Naive B cell (primary cell): Measurements from ENCODE around the gene TAB3. TPM values are rescaled to one million over a fixed set of nuclear protein-coding genes. Genes with fewer than 3 reads are reported as not detected.

Experiments
- ATAC-seq, 2 donors: fragments of 150-1000 bp; cut with Tn5 transposase; 2 replicates each; pipeline ENCODE4 v1.10.0; 2021; ENCODE audit warnings: low read depth in 2 of 2, mild to moderate bottlenecking in 2 of 2, moderate library complexity in 2 of 2
- DNase-seq: peaks from one replicate; pipeline ENCODE4 v3.0.0; 2022
- H3K27ac Mint-ChIP-seq, 6 donors: one replicate each; pipeline ENCODE4 v1.8.0; 2020 to 2022; ENCODE audit warnings: mild to moderate bottlenecking in 6 of 6, mixed read lengths in 6 of 6, moderate library complexity in 5 of 6, inconsistent platforms in 2 of 6
- H3K27me3 Mint-ChIP-seq, 3 donors: one replicate each; pipeline ENCODE4 v1.8.0; 2021 to 2022; ENCODE audit warnings: mixed read lengths in 3 of 3, mild to moderate bottlenecking in 1 of 3
- H3K36me3 Mint-ChIP-seq, 2 donors: one replicate each; pipeline ENCODE4 v1.8.0; 2020 to 2022; ENCODE audit warnings: mixed read lengths in 2 of 2, inconsistent platforms in 1 of 2, mild to moderate bottlenecking in 1 of 2
- H3K4me1 Mint-ChIP-seq, 3 donors: one replicate each; pipeline ENCODE4 v1.8.0; 2020 to 2022; ENCODE audit warnings: mixed read lengths in 3 of 3, inconsistent platforms in 1 of 3, mild to moderate bottlenecking in 1 of 3, moderate library complexity in 1 of 3
- H3K4me3 Mint-ChIP-seq, 8 donors: one replicate each; pipeline ENCODE4 v1.8.0; 2020 to 2022; ENCODE audit warnings: mild to moderate bottlenecking in 8 of 8, mixed read lengths in 8 of 8, moderate library complexity in 8 of 8, inconsistent platforms in 2 of 8
- H3K9me3 Mint-ChIP-seq, 7 donors: one replicate each; pipeline ENCODE4 v1.8.0; 2020 to 2022; ENCODE audit warnings: mixed read lengths in 7 of 7, mild to moderate bottlenecking in 5 of 7, inconsistent platforms in 2 of 7, moderate library complexity in 1 of 7
- polyA plus RNA-seq, 6 donors: library from polyadenylated mRNA; unstranded; fragments of 300-500 nt; fragmentation: Illumina TruSeq; gene quantifications; one replicate each; pipeline ENCODE4 v1.2.3, GENCODE V29; 2021; ENCODE audit warnings: low read depth in 6 of 6

TAB3 gene
- polyA plus RNA-seq, 6 donors from 2014 or later: 3.6 to 10.2 (median 7.9) TPM

DNA sequence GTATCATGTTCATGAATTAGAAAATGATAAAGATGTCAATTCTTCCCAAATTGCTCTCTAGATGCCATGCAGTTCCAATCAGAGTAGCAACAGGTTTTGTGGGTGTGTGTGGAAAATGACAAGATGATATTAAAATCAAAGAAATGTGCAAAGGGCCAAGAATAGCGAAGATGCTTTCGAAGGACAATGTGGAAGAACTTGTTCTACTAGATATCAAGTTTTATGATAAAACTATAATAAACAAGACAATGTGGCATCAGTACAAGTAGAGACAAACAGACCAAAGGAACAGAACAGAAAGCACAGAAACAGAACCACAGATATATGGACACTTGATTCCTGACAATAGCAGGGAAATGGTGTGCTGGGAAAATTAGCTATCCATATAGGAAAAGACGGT lies 9.0 kb downstream of the TAB3 start:
- no peak overlapping the region for H3K4me3 Mint-ChIP-seq
- no peaks in the 10 kb centered on the region for H3K9me3 Mint-ChIP-seq
- no peak for DNase-seq
- H3K36me3 Mint-ChIP-seq: no peaks in the 10 kb centered on the region
- no peak for ATAC-seq
- peaks cover 4 to 19% (median 9%) of the 10 kb centered on the region in 3 donors for H3K4me1 Mint-ChIP-seq
- H3K27ac Mint-ChIP-seq: peak overlapping the region in 2 of 6 donors; percentile 56 to 83
- H3K27me3 Mint-ChIP-seq: no peaks in the 10 kb centered on the region

DNA sequence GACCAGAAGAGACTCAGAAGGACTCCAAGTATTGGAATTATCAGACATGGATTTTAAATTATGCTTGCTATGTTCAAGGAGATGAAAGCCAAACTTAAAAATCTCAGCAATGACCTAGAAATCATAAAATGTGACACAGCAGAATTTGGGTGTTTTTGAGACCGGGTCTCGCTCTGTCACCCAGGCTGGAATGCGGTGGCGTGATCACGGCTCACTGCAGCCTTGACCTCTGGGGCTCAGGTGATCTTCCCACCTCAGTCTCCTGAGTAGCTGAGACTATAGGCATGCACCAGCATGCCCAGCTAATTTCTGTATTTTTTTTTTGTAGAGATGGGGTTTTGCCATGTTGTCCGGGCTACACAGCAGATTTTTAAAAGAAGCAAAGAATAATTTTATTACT lies 12.7 kb downstream of the TAB3 start:
- no peak for DNase-seq
- Mint-ChIP-seq H3K4me3 (no peak overlapping the region), H3K9me3 (peaks cover 0 to 2% (median 0%) of the 10 kb centered on the region in 7 donors), H3K27ac (no peak overlapping the region), H3K36me3 (no peaks in the 10 kb centered on the region), H3K27me3 (no peaks in the 10 kb centered on the region), H3K4me1 (peaks cover 7 to 12% (median 12%) of the 10 kb centered on the region in 3 donors)
- ATAC-seq: no peak

DNA sequence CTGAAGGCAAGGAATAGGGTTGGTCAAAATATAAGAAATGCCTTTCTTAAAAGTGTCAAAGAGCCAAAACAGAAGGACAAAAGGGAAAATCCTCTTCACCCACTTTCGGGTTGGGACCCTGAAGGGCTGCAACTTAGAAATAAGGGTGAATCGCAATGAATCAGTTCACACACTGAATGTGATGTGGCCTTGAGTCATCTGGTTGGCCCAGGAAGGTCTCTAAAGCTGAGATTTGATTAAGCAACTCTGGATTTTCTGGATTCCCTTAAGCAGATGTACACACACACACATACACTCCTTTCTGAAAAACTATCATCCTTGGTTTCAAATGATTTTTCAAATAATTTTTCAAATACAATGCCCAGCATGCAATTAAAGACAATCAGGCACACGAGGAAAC lies 13.1 kb downstream of the TAB3 start:
- ATAC-seq: no peak
- H3K4me1 Mint-ChIP-seq: peaks cover 7 to 11% (median 10%) of the 10 kb centered on the region in 3 donors
- no peaks in the 10 kb centered on the region for H3K27me3 Mint-ChIP-seq
- H3K36me3 Mint-ChIP-seq: no peaks in the 10 kb centered on the region
- no peak overlapping the region for H3K4me3 Mint-ChIP-seq
- H3K9me3 Mint-ChIP-seq: peaks cover 0 to 2% (median 0%) of the 10 kb centered on the region in 7 donors
- DNase-seq: no peak
- no peak overlapping the region for H3K27ac Mint-ChIP-seq

DNA sequence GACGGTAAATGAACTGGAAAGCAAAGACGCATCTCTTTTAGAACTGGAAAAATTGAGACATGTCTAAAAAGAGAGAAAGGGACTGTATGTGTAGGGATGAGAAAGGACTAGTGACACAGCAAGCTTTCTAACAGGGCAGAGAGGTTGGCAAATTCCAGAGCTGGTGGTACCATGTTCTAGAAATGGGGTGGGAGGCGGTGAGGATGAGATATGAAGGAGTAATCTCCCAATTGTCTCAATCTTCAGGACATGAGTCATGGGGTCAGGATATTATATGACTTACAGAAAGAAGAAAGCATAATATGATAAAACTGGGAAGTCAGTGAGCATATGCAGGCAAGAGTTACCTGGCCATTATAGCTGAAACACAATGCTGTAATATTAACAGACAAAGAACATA lies 14.2 kb downstream of the TAB3 start:
- Mint-ChIP-seq H3K4me1 (peaks cover 0 to 10% (median 3%) of the 10 kb centered on the region in 3 donors), H3K36me3 (peaks cover 0 to 6% of the 10 kb centered on the region in 2 donors), H3K27ac (no peak overlapping the region)

DNA sequence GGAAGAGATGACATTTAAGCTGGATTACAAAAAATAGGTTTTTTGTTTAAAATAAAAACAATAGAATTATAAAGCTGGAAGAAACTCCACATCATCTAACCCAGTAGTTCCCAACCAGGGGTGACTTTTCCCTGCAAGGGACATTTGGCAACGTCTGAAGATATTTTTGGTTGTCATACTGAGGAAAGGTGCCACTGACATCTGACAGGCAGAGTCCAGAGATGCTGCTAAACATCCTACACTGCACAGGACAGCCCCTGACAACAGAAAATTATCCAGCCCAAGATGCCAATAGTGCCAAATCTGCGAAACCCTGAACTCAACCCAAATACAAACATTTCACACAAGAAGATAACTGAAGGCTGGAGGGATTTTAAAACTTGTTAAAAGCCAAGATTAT lies 18.5 kb downstream of the TAB3 start:
- ATAC-seq (no peak), DNase-seq (no peak)
- peaks cover 0 to 5% (median 3%) of the 10 kb centered on the region in 3 donors for H3K4me1 Mint-ChIP-seq
- H3K27ac Mint-ChIP-seq: peak overlapping the region in 1 of 6 donors; percentile 30
- H3K36me3 Mint-ChIP-seq: peaks cover 6 to 8% of the 10 kb centered on the region in 2 donors
- no peaks in the 10 kb centered on the region for H3K27me3 Mint-ChIP-seq
- no peak overlapping the region for H3K4me3 Mint-ChIP-seq
- H3K9me3 Mint-ChIP-seq: peaks cover 0 to 2% (median 0%) of the 10 kb centered on the region in 7 donors

More for the DNA sequence above, 14.2 kb downstream of the TAB3 start:
- H3K4me3 Mint-ChIP-seq: no peak overlapping the region
- ATAC-seq (no peak), DNase-seq (no peak)
- H3K27me3 Mint-ChIP-seq: no peaks in the 10 kb centered on the region
- H3K9me3 Mint-ChIP-seq: peaks cover 0 to 2% (median 0%) of the 10 kb centered on the region in 7 donors

DNA sequence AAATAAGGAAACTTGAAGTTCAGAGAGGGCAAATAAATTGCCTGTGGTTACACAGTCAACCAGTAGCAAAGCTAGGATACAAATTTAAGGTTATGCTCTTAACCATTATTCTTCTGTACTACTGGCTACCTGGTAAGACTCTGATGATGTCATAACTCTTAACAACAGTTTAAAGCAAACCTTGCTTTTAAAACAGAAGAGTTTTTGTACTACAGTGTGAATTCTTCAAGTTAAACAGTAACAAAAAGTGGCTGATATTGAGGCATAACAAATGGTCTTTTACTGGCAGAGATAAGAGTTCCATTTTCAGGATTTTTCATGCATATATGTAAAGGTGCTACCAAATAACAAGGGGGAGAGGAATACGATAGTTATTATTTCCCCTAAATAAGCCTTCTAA lies 23.4 kb downstream of the TAB3 start:
- H3K4me3 Mint-ChIP-seq: no peak overlapping the region
- ATAC-seq (no peak), DNase-seq (no peak)
- H3K27me3 Mint-ChIP-seq: no peaks in the 10 kb centered on the region
- H3K36me3 Mint-ChIP-seq: peaks cover 5 to 8% of the 10 kb centered on the region in 2 donors
- H3K4me1 Mint-ChIP-seq: peaks cover 11 to 18% (median 11%) of the 10 kb centered on the region in 3 donors
- H3K9me3 Mint-ChIP-seq: peaks cover 0 to 1% (median 0%) of the 10 kb centered on the region in 7 donors
- H3K27ac Mint-ChIP-seq: peak overlapping the region in 2 of 6 donors; percentile 42 to 47

DNA sequence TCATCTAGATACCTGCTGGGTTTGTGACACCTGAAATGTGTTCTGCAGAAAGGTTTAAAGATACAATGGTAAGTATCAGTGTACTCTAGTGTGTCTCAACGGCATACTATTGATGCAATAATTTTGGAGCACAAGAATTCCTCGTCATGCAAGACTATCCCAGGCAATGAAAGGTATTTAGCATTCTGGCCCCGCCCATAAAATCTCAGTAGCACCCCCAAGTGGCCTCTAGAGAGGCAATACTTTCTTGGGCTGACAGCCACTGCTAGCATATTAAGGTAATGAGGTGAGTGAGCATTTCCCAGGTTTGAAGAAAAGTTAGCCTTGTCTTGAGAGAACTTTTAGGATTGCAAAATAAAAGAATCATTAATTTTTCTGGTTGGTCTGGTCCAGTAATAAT lies 24.0 kb downstream of the TAB3 start:
- Mint-ChIP-seq H3K4me3 (peak overlapping the region in 1 of 8 donors; percentile 25), H3K27ac (peak overlapping the region in 4 of 6 donors; percentile 57 to 85 (median 70)), H3K27me3 (no peaks in the 10 kb centered on the region), H3K36me3 (peaks cover 2 to 10% of the 10 kb centered on the region in 2 donors), H3K4me1 (peaks cover 11 to 18% (median 11%) of the 10 kb centered on the region in 3 donors), H3K9me3 (peaks cover 0 to 1% (median 0%) of the 10 kb centered on the region in 7 donors)
- ATAC-seq: peak; percentile 35 to 40
- DNase-seq: no peak

DNA sequence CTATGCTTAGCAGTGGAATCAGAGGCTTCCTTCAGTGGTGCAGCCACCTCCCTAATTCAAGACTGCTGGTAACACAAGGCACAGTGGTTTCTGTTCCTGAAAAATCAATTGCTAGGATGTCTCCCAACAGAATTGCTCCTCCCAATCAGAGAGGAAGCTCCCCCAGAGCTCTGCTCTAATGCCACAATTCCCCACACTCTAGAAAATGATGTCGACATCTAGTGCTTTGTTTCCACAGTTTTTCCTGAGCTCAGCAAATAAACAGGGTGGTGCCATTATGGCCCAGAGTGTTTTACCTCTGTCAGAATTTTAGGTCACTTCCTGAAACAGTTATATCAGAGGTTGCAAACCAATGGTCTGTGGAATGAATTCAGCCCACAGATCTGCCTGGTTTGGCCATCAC lies 24.7 kb downstream of the TAB3 start:
- Mint-ChIP-seq H3K27ac (peak overlapping the region in 4 of 6 donors; percentile 57 to 85 (median 74)), H3K4me3 (peak overlapping the region in 3 of 8 donors; percentile 18 to 68 (median 37)), H3K4me1 (peaks cover 11 to 18% (median 11%) of the 10 kb centered on the region in 3 donors), H3K27me3 (no peaks in the 10 kb centered on the region), H3K36me3 (peaks cover 6 to 16% of the 10 kb centered on the region in 2 donors), H3K9me3 (peaks cover 0 to 1% (median 0%) of the 10 kb centered on the region in 7 donors)
- peak; percentile 20 for DNase-seq
- ATAC-seq: peak; percentile 81 to 86

DNA sequence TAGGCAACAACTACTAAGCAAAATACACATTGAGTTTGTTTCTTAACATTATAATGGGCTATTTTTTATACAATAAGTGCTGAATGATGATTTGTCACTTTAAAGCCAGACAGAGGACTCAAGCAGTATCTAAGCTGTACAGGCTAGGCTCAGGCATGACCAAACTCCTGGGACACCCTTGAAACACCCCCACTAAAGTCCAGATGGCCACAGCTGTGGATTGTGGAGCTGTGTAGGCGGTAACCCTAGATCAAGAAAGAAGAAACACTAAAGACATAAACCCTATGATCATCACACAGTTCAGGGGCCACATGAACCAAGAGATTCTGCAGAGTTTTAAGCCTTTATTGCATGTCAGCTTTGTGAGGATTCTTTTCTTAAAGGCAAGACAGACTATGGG lies 25.1 kb downstream of the TAB3 start:
- peak overlapping the region in 5 of 6 donors; percentile 57 to 88 (median 85) for H3K27ac Mint-ChIP-seq
- peaks cover 11 to 18% (median 11%) of the 10 kb centered on the region in 3 donors for H3K4me1 Mint-ChIP-seq
- H3K27me3 Mint-ChIP-seq: no peaks in the 10 kb centered on the region
- DNase-seq (no peak), ATAC-seq (no peak)
- H3K36me3 Mint-ChIP-seq: peaks cover 6 to 17% of the 10 kb centered on the region in 2 donors
- peak overlapping the region in 1 of 8 donors; percentile 37 for H3K4me3 Mint-ChIP-seq
- H3K9me3 Mint-ChIP-seq: peaks cover 0 to 1% (median 0%) of the 10 kb centered on the region in 7 donors

DNA sequence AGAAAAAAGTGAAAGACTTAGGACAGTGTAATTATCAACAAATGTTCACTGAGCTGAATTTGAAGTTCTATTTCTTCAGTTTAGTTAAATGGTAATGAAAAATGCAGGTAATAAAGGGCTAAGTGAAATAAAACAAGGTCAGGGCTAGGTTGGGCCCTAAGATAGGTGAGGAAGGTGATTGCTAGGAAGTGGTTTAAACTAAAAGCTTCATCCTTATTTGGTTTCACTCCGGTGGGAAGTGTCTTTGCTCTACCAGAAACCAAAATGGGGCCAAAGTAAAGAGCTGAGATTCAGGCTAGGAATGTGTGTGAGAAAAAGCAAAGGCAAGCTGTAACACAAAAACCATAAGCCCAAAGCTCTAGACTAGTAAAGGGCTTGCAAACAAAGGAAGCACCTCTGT lies 31.0 kb downstream of the TAB3 start:
- Mint-ChIP-seq H3K27me3 (no peaks in the 10 kb centered on the region), H3K4me3 (no peak overlapping the region), H3K9me3 (peaks cover 0 to 1% (median 0%) of the 10 kb centered on the region in 7 donors), H3K27ac (no peak overlapping the region), H3K4me1 (no peaks in the 10 kb centered on the region), H3K36me3 (peaks cover 17 to 25% of the 10 kb centered on the region in 2 donors)
- ATAC-seq (no peak), DNase-seq (no peak)

DNA sequence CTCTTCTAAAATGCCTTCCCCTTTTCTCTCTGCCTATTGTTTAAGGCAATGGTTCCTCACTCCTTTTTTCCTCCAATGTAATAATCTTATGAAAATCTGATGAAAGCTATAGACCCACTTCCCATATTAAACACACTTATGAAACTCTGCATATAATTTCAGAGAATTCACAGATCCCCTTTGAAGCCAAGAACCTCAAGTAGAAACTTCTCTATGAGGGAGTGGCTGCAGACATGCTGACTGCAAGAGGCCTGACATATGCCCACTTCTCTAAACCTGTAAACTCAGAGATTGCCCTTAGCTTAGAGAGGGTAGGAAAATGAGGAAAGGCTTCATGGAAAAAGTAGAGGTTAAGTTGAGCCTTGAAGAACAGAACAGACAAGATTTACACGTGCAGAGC lies 37.6 kb downstream of the TAB3 start:
- H3K27ac Mint-ChIP-seq: no peak overlapping the region
- DNase-seq (no peak), ATAC-seq (no peak)
- H3K4me3 Mint-ChIP-seq: no peak overlapping the region
- peaks cover 15 to 16% of the 10 kb centered on the region in 2 donors for H3K36me3 Mint-ChIP-seq
- H3K4me1 Mint-ChIP-seq: no peaks in the 10 kb centered on the region
- H3K27me3 Mint-ChIP-seq: no peaks in the 10 kb centered on the region
- H3K9me3 Mint-ChIP-seq: no peaks in the 10 kb centered on the region

DNA sequence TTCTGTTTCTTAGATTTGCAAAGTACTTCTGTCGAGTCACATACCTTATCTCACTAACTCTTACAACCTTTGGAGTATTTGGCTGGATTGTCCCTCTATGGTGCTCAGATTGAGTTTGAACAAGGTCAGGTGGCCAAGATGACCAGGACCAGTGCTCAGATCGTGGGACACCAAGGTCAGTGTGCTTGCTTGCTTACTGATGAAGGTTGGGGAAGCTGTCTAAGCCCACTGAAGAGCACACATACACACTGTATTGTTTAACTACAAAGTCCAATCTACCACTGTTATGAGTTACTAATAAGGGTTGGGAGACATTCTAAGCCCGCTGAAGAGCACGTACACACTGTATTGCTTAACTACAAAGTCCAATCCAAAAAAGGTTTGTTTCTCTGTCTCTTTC lies 53.7 kb downstream of the TAB3 start:
- peak overlapping the region in 1 of 8 donors; percentile 23 for H3K4me3 Mint-ChIP-seq
- ATAC-seq (no peak), DNase-seq (no peak)
- H3K4me1 Mint-ChIP-seq: peaks cover 0 to 4% (median 0%) of the 10 kb centered on the region in 3 donors
- peak overlapping the region in 2 of 6 donors; percentile 40 to 41 for H3K27ac Mint-ChIP-seq
- H3K27me3 Mint-ChIP-seq: no peaks in the 10 kb centered on the region
- H3K36me3 Mint-ChIP-seq: no peaks in the 10 kb centered on the region
- H3K9me3 Mint-ChIP-seq: no peaks in the 10 kb centered on the region

DNA sequence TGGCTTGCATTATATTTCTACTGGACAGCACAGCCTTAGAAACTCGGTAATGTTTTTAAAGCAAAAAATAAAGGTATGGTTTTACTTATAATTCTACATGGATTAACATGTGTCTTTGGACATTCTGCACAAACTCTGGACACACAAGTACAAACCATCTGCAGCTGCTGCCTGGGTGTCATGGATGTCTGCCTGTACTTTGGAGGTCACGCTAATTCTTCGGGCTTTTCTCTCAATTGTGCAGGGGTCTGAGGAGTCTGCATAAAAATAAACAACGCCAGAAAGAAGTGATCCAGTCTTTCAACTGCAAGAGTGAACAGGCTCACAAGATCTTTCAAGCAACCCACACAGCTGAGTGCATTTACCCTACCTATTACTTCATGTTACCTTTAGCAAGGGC lies 55.2 kb downstream of the TAB3 start:
- no peak for ATAC-seq
- no peak overlapping the region for H3K4me3 Mint-ChIP-seq

DNA sequence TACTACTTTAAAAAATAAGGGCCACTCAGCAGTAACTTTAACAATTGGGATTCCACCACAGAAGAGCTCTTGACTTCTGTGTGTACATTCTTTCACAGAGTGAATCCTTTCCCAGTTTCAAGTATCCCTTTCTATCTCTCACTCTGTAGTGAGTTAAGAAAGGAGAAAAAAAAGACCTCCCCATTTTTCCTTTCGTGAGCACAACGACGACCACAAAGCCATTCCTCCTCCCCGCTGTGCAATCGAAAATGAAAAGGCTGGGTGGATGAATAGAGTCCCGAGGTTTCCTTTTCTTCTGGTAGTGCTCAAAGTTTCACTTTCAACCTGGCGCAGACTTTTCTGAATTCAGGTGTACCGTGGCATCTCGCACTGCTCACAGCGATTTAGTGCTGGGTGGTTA lies 58.0 kb downstream of the TAB3 start:
- DNase-seq (no peak), ATAC-seq (no peak)
- no peak overlapping the region for H3K4me3 Mint-ChIP-seq
- H3K9me3 Mint-ChIP-seq: no peaks in the 10 kb centered on the region
- H3K36me3 Mint-ChIP-seq: no peaks in the 10 kb centered on the region
- no peaks in the 10 kb centered on the region for H3K27me3 Mint-ChIP-seq
- H3K27ac Mint-ChIP-seq: peak overlapping the region in 3 of 6 donors; percentile 42 to 80 (median 47)
- H3K4me1 Mint-ChIP-seq: peaks cover 0 to 5% (median 0%) of the 10 kb centered on the region in 3 donors

More for the DNA sequence above, 55.2 kb downstream of the TAB3 start:
- Mint-ChIP-seq H3K9me3 (no peaks in the 10 kb centered on the region), H3K27me3 (no peaks in the 10 kb centered on the region), H3K27ac (no peak overlapping the region), H3K36me3 (no peaks in the 10 kb centered on the region), H3K4me1 (peaks cover 0 to 4% (median 0%) of the 10 kb centered on the region in 3 donors)
- no peak for DNase-seq
